Measurements from ENCODE around the gene HDAC8.

HDAC8 gene

DNA sequence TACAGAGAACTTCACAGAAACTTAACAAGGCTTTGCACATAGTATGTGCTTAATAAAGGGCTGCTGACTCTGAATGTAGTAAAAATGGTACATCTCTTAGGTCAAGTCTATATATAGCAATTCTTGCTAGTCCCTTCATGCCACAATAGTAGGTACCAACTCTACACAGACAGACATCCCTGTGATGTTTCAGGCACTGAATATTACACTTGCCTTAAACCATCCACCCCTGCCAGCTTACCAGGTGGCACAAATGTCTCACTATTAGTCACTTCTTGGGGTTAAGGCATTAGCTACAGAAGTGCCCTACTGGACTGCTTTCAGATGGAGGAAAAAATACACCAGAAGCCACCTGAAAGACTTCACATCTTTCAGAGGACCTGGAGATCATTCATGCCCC lies 180.6 kb downstream of the HDAC8 start:
- Histone ChIP-seq H3K9me3 (ENCODE audit: control insufficient read depth, low read length) (no peaks in the 10 kb centered on the region), H3K36me3 (ENCODE audit: control insufficient read depth, insufficient read depth, low read length) (no peaks in the 10 kb centered on the region), H3K4me3 (ENCODE audit: insufficient read depth, low read depth, low read length, poor library complexity, severe bottlenecking) (no peak overlapping the region), H3K27me3 (replicated peaks; ENCODE audit: control insufficient read depth, insufficient read depth, low read length, poor library complexity, severe bottlenecking) (no peaks in the 10 kb centered on the region), H3K4me1 (ENCODE audit: control insufficient read depth, insufficient read depth, low read length, poor library complexity, severe bottlenecking) (no peaks in the 10 kb centered on the region), H3K27ac (ENCODE audit: insufficient read depth, low read length, poor library complexity, severe bottlenecking) (no peak overlapping the region)
- no peak for DNase-seq

DNA sequence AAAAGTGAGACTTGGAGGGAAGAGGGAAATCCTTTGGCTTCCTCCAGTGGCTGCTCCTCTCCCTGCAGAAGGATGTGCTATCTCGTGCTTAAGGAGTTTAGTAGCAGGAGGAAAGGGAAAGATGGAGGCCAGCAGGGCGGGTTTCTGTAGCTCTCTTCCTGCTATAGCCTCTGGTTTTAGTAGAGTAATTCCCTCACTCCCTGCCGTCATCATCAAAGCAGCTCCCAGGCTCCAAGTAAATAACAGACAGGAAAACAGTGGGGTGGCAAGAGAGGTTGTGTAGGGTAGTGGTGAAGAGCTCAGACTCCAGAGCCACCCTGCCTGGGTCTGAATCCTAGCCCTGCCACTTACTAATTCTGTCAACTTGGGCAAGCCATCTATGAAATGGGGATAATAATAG lies 185.4 kb downstream of the HDAC8 start:
- no peaks in the 10 kb centered on the region for H3K36me3 ChIP-seq (ENCODE audit: control insufficient read depth, insufficient read depth, low read length)
- no peak overlapping the region for H3K27ac ChIP-seq (ENCODE audit: insufficient read depth, low read length, poor library complexity, severe bottlenecking)
- H3K4me3 ChIP-seq (ENCODE audit: insufficient read depth, low read depth, low read length, poor library complexity, severe bottlenecking) = no peak overlapping the region
- no peaks in the 10 kb centered on the region for H3K4me1 ChIP-seq (ENCODE audit: control insufficient read depth, insufficient read depth, low read length, poor library complexity, severe bottlenecking)
- no peaks in the 10 kb centered on the region for H3K27me3 ChIP-seq (replicated peaks; ENCODE audit: control insufficient read depth, insufficient read depth, low read length, poor library complexity, severe bottlenecking)
- H3K9me3 ChIP-seq (ENCODE audit: control insufficient read depth, low read length) = no peaks in the 10 kb centered on the region
- DNase-seq = no peak

DNA sequence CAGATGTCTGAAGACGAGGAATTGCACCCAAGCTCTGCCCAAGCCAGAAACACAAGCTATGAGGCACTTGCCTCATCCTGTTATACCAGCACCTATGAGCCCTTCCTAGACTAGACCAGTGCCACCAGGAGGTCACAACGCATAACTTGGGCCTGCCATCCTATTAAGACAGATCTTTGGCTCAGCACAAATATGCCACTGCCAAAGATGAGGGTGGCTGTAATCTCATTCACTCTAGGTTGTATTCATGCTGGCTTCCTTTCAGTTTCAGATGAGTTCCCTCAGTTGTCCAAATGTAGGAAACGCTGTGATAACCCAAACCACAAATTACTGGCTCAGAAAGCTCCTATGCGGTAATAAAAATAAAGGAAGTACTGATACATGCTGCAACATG lies 190.4 kb downstream of the HDAC8 start:
- Histone ChIP-seq H3K27me3 (replicated peaks; ENCODE audit: control insufficient read depth, insufficient read depth, low read length, poor library complexity, severe bottlenecking) (no peaks in the 10 kb centered on the region), H3K27ac (ENCODE audit: insufficient read depth, low read length, poor library complexity, severe bottlenecking) (no peak overlapping the region), H3K4me3 (ENCODE audit: insufficient read depth, low read depth, low read length, poor library complexity, severe bottlenecking) (no peak overlapping the region), H3K9me3 (ENCODE audit: control insufficient read depth, low read length) (no peaks in the 10 kb centered on the region), H3K4me1 (ENCODE audit: control insufficient read depth, insufficient read depth, low read length, poor library complexity, severe bottlenecking) (no peaks in the 10 kb centered on the region), H3K36me3 (ENCODE audit: control insufficient read depth, insufficient read depth, low read length) (no peaks in the 10 kb centered on the region)
- DNase-seq = no peak

DNA sequence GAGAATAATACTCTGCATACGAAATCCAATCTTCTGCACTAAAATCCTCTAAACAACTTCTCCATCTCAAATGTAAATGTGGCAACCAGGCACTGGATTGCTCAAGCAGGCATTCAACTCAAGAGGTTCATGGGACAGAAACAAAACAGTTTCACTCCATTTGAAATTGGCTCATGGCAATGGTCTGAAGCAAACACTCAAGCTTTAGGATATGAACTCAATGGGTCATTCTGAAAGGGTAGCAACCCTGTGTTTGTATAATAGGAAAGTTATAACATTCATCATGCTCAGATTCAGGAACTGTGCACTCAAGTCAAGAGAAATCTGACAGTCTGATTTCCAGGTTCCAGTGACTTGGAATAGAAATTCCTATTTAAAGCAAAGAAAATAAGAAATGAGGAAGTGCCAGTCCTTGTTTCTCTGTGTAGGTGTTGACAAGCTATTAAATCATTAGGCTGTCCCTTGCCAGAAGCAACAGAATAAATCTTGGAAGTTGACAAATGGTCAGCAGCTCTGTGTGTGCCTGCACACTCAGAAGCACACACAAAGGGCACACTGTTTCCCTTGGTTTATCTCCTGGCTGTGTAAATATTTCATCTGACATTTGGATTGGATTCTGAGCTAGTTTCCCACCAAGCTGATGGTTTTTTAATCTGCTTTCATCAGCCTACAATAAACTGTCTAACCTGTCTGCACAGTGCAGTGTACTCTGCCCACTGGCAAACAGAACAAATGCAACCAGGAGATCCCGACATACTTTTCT lies 191.0 kb downstream of the HDAC8 start:
- DNase-seq = no peak
- H3K4me3 ChIP-seq (ENCODE audit: insufficient read depth, low read depth, low read length, poor library complexity, severe bottlenecking) = no peak overlapping the region
- no peak overlapping the region for H3K27ac ChIP-seq (ENCODE audit: insufficient read depth, low read length, poor library complexity, severe bottlenecking)

DNA sequence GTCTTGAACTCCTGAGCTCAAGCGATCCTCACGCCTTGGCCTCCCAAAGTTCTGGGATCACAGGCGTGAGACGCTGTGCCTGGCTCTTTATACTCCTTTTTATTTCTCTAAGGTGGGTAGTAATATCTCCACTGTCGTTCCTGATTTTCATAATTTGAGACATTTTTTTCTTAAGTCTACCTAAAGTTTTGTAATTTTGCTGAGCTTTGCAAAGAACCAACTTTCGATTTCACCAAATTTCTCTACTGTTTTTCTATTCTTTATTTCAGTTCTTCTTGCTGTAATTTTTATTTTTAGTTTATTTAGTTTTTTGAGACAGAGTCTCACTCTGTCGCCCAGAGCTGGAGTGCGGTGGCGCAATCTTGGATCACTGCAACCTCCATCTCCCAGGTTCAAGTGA lies 196.5 kb downstream of the HDAC8 start:
- Histone ChIP-seq H3K27ac (ENCODE audit: insufficient read depth, low read length, poor library complexity, severe bottlenecking) (no peak overlapping the region), H3K4me1 (ENCODE audit: control insufficient read depth, insufficient read depth, low read length, poor library complexity, severe bottlenecking) (no peaks in the 10 kb centered on the region), H3K9me3 (ENCODE audit: control insufficient read depth, low read length) (no peaks in the 10 kb centered on the region), H3K36me3 (ENCODE audit: control insufficient read depth, insufficient read depth, low read length) (no peaks in the 10 kb centered on the region), H3K4me3 (ENCODE audit: insufficient read depth, low read depth, low read length, poor library complexity, severe bottlenecking) (no peak overlapping the region), H3K27me3 (replicated peaks; ENCODE audit: control insufficient read depth, insufficient read depth, low read length, poor library complexity, severe bottlenecking) (no peaks in the 10 kb centered on the region)
- DNase-seq = no peak

More for the DNA sequence above, 191.0 kb downstream of the HDAC8 start:
- Histone ChIP-seq H3K36me3 (ENCODE audit: control insufficient read depth, insufficient read depth, low read length) (no peaks in the 10 kb centered on the region), H3K4me1 (ENCODE audit: control insufficient read depth, insufficient read depth, low read length, poor library complexity, severe bottlenecking) (no peaks in the 10 kb centered on the region), H3K9me3 (ENCODE audit: control insufficient read depth, low read length) (no peaks in the 10 kb centered on the region), H3K27me3 (replicated peaks; ENCODE audit: control insufficient read depth, insufficient read depth, low read length, poor library complexity, severe bottlenecking) (no peaks in the 10 kb centered on the region)

DNA sequence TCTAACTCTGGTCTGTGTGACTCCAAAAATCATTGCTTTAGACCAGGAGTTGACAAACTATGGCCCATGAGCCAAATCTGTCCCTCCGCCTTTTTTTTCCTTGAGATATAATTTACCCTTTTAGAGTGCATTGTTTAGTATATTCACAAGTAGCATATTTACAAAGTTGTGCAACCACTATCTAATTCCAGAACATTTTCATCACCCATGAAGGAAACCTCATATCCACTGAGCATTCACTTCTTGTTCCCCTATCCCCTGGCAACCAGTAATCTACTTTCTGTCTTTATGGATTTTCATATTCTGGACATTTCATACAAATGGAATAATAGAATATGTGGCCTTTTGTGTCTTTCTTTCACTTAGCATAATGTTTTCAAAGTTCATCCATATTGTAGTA lies 199.5 kb downstream of the HDAC8 start:
- H3K4me3 ChIP-seq (ENCODE audit: insufficient read depth, low read depth, low read length, poor library complexity, severe bottlenecking) = no peak overlapping the region
- no peak for DNase-seq
- no peaks in the 10 kb centered on the region for H3K27me3 ChIP-seq (replicated peaks; ENCODE audit: control insufficient read depth, insufficient read depth, low read length, poor library complexity, severe bottlenecking)
- H3K9me3 ChIP-seq (ENCODE audit: control insufficient read depth, low read length) = no peaks in the 10 kb centered on the region
- H3K4me1 ChIP-seq (ENCODE audit: control insufficient read depth, insufficient read depth, low read length, poor library complexity, severe bottlenecking) = no peaks in the 10 kb centered on the region
- no peak overlapping the region for H3K27ac ChIP-seq (ENCODE audit: insufficient read depth, low read length, poor library complexity, severe bottlenecking)
- no peaks in the 10 kb centered on the region for H3K36me3 ChIP-seq (ENCODE audit: control insufficient read depth, insufficient read depth, low read length)

GRCh38 chrX:72372735-72373134 lies 199.9 kb downstream of the HDAC8 start:
- Histone ChIP-seq H3K9me3 (ENCODE audit: control insufficient read depth, low read length) (no peaks in the 10 kb centered on the region), H3K4me3 (ENCODE audit: insufficient read depth, low read depth, low read length, poor library complexity, severe bottlenecking) (no peak overlapping the region), H3K27ac (ENCODE audit: insufficient read depth, low read length, poor library complexity, severe bottlenecking) (no peak overlapping the region), H3K36me3 (ENCODE audit: control insufficient read depth, insufficient read depth, low read length) (no peaks in the 10 kb centered on the region), H3K4me1 (ENCODE audit: control insufficient read depth, insufficient read depth, low read length, poor library complexity, severe bottlenecking) (no peaks in the 10 kb centered on the region), H3K27me3 (replicated peaks; ENCODE audit: control insufficient read depth, insufficient read depth, low read length, poor library complexity, severe bottlenecking) (no peaks in the 10 kb centered on the region)
- DNase-seq = no peak

DNA sequence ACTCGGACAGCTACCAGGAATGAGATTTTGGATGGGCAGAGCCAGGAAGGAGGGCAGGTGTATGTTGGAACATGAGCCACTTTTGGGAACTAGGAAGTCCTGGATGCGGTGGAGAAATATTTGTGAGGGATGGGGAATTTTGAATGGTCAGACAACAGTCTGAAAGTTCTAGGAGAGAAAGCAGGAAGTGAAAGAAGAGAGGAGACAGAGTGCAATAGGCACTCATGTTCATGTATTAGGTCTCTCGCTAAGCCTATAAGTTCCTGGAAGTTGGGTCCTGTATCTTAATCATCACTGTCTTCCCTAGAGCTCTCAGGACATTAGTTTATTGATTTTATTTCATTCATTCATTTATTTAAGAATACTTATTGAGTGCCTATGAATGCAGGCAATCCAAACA lies 201.2 kb downstream of the HDAC8 start:
- no peak for DNase-seq
- Histone ChIP-seq H3K27ac (ENCODE audit: insufficient read depth, low read length, poor library complexity, severe bottlenecking) (no peak overlapping the region), H3K9me3 (ENCODE audit: control insufficient read depth, low read length) (no peaks in the 10 kb centered on the region), H3K4me3 (ENCODE audit: insufficient read depth, low read depth, low read length, poor library complexity, severe bottlenecking) (no peak overlapping the region), H3K27me3 (replicated peaks; ENCODE audit: control insufficient read depth, insufficient read depth, low read length, poor library complexity, severe bottlenecking) (no peaks in the 10 kb centered on the region), H3K36me3 (ENCODE audit: control insufficient read depth, insufficient read depth, low read length) (no peaks in the 10 kb centered on the region), H3K4me1 (ENCODE audit: control insufficient read depth, insufficient read depth, low read length, poor library complexity, severe bottlenecking) (no peaks in the 10 kb centered on the region)

GRCh38 chrX:72368796-72369195 lies 203.8 kb downstream of the HDAC8 start:
- H3K27ac ChIP-seq (ENCODE audit: insufficient read depth, low read length, poor library complexity, severe bottlenecking) = no peak overlapping the region
- H3K36me3 ChIP-seq (ENCODE audit: control insufficient read depth, insufficient read depth, low read length) = no peaks in the 10 kb centered on the region
- DNase-seq = no peak

DNA sequence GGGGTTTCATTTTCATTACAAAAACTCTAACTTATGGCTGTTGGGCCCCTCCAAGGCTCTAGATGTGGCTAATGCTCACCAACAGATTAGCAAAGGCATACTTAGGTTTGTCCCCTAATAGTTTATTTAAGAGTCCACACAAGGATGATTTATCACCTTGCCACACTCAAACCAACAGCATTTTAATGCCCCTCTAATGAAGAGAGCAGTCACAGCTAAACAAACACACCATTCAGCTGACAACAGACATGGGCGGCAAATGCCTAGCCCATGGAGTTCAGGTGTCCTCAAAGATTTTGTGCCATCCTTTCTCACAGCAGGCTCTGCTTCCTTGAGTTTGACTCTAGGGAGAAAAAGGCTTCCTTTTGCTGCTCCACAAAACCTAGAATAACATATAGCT lies 205.1 kb downstream of the HDAC8 start:
- Histone ChIP-seq H3K4me3 (ENCODE audit: insufficient read depth, low read depth, low read length, poor library complexity, severe bottlenecking) (no peak overlapping the region), H3K4me1 (ENCODE audit: control insufficient read depth, insufficient read depth, low read length, poor library complexity, severe bottlenecking) (no peaks in the 10 kb centered on the region), H3K27ac (ENCODE audit: insufficient read depth, low read length, poor library complexity, severe bottlenecking) (no peak overlapping the region), H3K36me3 (ENCODE audit: control insufficient read depth, insufficient read depth, low read length) (no peaks in the 10 kb centered on the region), H3K9me3 (ENCODE audit: control insufficient read depth, low read length) (no peaks in the 10 kb centered on the region), H3K27me3 (replicated peaks; ENCODE audit: control insufficient read depth, insufficient read depth, low read length, poor library complexity, severe bottlenecking) (no peaks in the 10 kb centered on the region)
- DNase-seq = no peak

More at GRCh38 chrX:72368796-72369195, 203.8 kb downstream of the HDAC8 start:
- Histone ChIP-seq H3K9me3 (ENCODE audit: control insufficient read depth, low read length) (no peaks in the 10 kb centered on the region), H3K27me3 (replicated peaks; ENCODE audit: control insufficient read depth, insufficient read depth, low read length, poor library complexity, severe bottlenecking) (no peaks in the 10 kb centered on the region), H3K4me1 (ENCODE audit: control insufficient read depth, insufficient read depth, low read length, poor library complexity, severe bottlenecking) (no peaks in the 10 kb centered on the region), H3K4me3 (ENCODE audit: insufficient read depth, low read depth, low read length, poor library complexity, severe bottlenecking) (no peak overlapping the region)
